Glutamatergic neuron (in vitro differentiated cells): ENCODE results near the gene TSHZ1. TPM values are rescaled to one million over a fixed set of nuclear protein-coding genes. Genes with fewer than 3 reads are reported as not detected.

Source experiments
- DNase-seq: peaks from one replicate; pipeline ENCODE4 v3.0.0; 2022
- H3K27ac Mint-ChIP-seq: one replicate; pipeline ENCODE4 v1.8.0; 2020; ENCODE audit warnings: mild to moderate bottlenecking, mixed read lengths, inconsistent platforms; ENCODE audit not compliant: unreplicated experiment
- H3K27me3 Mint-ChIP-seq: one replicate; pipeline ENCODE4 v1.8.0; 2020; ENCODE audit warnings: mild to moderate bottlenecking, moderate library complexity, mixed read lengths, inconsistent platforms; ENCODE audit not compliant: unreplicated experiment
- H3K36me3 Mint-ChIP-seq: one replicate; pipeline ENCODE4 v1.8.0; 2020; ENCODE audit warnings: mild to moderate bottlenecking, mixed read lengths, inconsistent platforms; ENCODE audit not compliant: unreplicated experiment
- H3K4me1 Mint-ChIP-seq: one replicate; pipeline ENCODE4 v1.8.0; 2020; ENCODE audit warnings: mild to moderate bottlenecking, low read depth, mixed read lengths, inconsistent platforms; ENCODE audit not compliant: unreplicated experiment
- H3K4me3 Mint-ChIP-seq: one replicate; pipeline ENCODE4 v1.8.0; 2020; ENCODE audit warnings: mild to moderate bottlenecking, mixed read lengths, inconsistent platforms; ENCODE audit not compliant: unreplicated experiment
- H3K9me3 Mint-ChIP-seq: one replicate; pipeline ENCODE4 v1.8.0; 2020; ENCODE audit warnings: mild to moderate bottlenecking, moderate library complexity, mixed read lengths, inconsistent platforms; ENCODE audit not compliant: unreplicated experiment
- total RNA-seq: library from RNA; stranded (reverse); fragmentation: NEBNext Ultra II Directional; extraction: Animal tissue kit (Norgen Biotek cat#: 25700); gene quantifications from one replicate; pipeline ENCODE4 v1.2.1, GENCODE V29; 2021; ENCODE audit not compliant: unreplicated experiment
- TF ChIP-seq, protein P1 (sequence below): fragments of 200-600 bp; sonication (generic); IDR thresholded peaks from one replicate; pipeline ENCODE4 v1.5.0; 2021; ENCODE audit not compliant: partially characterized antibody, unreplicated experiment

TSHZ1 gene
- total RNA-seq, 1 donor from 2014 or later: 5.3 TPM

DNA sequence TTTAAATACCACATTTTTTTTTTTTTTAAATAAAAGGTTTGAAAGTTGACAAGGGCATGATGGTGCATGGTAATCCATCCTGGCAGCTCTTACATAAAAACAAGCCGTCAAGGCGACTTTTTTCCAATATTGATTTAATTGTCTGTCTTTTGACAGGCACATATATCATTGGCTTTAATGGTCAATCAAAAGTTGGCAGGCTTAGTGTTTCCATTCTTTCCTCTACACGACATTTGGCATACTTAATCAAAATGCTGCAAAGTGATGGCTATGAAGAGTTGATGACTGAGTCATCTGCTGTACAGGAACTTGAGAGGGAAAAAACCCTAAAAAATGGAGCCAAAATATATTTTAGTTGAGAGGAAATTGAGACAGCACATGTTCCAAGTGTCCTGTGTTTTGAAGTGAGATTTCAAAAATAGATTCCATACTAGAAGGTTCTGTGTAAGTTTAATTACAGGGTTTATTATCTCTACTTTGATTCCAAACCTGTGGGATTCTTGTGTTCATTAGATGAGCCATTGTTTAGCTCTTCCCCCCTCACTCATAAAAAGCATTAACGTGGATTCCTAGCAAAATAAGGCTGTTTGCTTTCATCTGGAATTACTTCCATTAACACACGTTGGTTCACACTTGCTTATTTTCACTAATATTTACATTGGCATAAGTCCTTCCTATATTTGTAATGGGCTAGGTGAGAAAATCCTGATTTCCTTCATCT lies 3.2 kb downstream of the TSHZ1 start:
- no peak for DNase-seq
- Mint-ChIP-seq H3K4me1 (peaks cover 30% of the 10 kb centered on the region), H3K9me3 (peaks cover 29% of the 10 kb centered on the region), H3K27ac (no peak overlapping the region), H3K36me3 (no peaks in the 10 kb centered on the region), H3K27me3 (peaks cover 18% of the 10 kb centered on the region), H3K4me3 (no peak overlapping the region)
- TF ChIP-seq, protein P1, sequence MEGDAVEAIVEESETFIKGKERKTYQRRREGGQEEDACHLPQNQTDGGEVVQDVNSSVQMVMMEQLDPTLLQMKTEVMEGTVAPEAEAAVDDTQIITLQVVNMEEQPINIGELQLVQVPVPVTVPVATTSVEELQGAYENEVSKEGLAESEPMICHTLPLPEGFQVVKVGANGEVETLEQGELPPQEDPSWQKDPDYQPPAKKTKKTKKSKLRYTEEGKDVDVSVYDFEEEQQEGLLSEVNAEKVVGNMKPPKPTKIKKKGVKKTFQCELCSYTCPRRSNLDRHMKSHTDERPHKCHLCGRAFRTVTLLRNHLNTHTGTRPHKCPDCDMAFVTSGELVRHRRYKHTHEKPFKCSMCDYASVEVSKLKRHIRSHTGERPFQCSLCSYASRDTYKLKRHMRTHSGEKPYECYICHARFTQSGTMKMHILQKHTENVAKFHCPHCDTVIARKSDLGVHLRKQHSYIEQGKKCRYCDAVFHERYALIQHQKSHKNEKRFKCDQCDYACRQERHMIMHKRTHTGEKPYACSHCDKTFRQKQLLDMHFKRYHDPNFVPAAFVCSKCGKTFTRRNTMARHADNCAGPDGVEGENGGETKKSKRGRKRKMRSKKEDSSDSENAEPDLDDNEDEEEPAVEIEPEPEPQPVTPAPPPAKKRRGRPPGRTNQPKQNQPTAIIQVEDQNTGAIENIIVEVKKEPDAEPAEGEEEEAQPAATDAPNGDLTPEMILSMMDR: no peak

GRCh38 chr18:75214332-75214690 lies 3.7 kb downstream of the TSHZ1 start:
- Mint-ChIP-seq H3K4me3 (no peak overlapping the region), H3K4me1 (peaks cover 33% of the 10 kb centered on the region), H3K36me3 (no peaks in the 10 kb centered on the region), H3K27me3 (peaks cover 18% of the 10 kb centered on the region), H3K9me3 (peaks cover 29% of the 10 kb centered on the region), H3K27ac (no peak overlapping the region)
- TF ChIP-seq, protein P1: no peak
- DNase-seq: no peak

DNA sequence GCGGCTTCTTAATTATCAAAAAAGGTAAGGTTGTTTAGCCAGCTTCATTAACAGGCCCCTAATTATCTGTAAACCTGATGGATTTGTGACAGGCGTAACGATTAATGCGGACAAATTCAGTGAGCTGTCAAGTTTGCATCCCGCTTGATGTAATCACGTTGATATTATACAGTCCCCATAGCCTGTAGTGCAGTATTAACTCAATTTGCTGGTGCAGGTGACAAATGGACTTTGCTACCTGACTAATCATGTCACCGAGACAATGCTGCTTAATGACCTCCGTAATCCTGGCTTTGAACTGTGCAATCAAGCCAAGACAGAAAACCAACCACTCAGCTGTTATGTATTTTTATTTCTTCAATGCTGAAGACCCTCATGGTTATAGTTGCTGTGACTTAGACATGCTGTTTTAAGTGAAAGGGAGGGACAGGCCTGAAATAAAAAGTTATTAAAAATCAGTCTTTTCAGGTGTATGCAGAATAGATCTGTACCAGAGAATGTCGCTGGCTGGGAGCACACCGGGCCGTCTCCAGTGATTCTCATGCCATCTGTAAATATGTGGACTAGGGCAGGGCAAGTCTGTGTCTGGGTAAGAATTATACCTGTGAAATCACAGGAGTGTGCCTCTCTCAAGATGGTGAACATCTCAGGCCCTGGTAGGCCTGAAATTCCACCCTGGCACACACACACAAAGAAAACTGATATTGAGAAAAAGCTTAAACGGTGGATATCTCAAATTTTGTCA lies 4.3 kb downstream of the TSHZ1 start:
- Mint-ChIP-seq H3K27ac (no peak overlapping the region), H3K4me3 (no peak overlapping the region), H3K27me3 (peaks cover 14% of the 10 kb centered on the region), H3K36me3 (no peaks in the 10 kb centered on the region), H3K9me3 (peaks cover 25% of the 10 kb centered on the region), H3K4me1 (peaks cover 30% of the 10 kb centered on the region)
- TF ChIP-seq, protein P1: no peak
- DNase-seq: no peak

DNA sequence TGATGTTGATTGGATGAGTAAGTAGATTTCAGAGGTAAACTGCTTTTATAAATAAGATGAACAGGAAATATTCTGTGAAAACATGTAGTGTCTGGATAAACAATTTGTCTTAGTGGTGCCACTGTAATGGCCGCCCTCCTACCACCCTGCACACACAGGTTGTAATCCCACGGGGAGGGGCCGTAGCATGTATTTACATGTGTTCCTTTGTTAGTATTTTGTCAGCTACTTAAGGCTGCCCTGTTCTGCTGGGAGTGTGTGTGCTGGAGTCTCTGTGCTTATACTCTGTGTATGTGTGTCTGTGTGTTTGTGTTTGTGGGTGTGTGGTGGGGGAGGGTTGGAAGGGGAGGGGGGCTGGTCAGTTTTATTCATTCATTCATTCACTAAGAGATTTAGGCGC lies 5.1 kb downstream of the TSHZ1 start:
- peaks cover 10% of the 10 kb centered on the region for H3K27me3 Mint-ChIP-seq
- peaks cover 21% of the 10 kb centered on the region for H3K9me3 Mint-ChIP-seq
- TF ChIP-seq, protein P1: no peak
- no peak overlapping the region for H3K27ac Mint-ChIP-seq
- no peak overlapping the region for H3K4me3 Mint-ChIP-seq
- H3K4me1 Mint-ChIP-seq: peaks cover 27% of the 10 kb centered on the region
- no peaks in the 10 kb centered on the region for H3K36me3 Mint-ChIP-seq
- no peak for DNase-seq
